Measurements from ENCODE around the gene AKAP14.

GRCh38 chrX:119878740-119879139, 17.0 kb upstream of the AKAP14 start:
- TF ChIP-seq CTCF (conservative IDR thresholded peaks at IDR 0.05; ENCODE audit: low read depth in 2 of 2) (no peak), NANOG (IDR thresholded peaks at IDR 0.05; ENCODE audit: borderline replicate concordance) (no peak), JUNB (IDR thresholded peaks at IDR 0.05; ENCODE audit: unreplicated experiment) (no peak), ZNF462 (CRISPR knock-in tag; IDR thresholded peaks at IDR 0.05) (no peak), REST (IDR thresholded peaks at IDR 0.05; ENCODE audit: unreplicated experiment) (no peak), STAT1 (IDR thresholded peaks at IDR 0.05; ENCODE audit: unreplicated experiment) (no peak), POLR2AphosphoS5 (IDR thresholded peaks at IDR 0.05; ENCODE audit: low read depth) (no peak), EZH2 (IDR thresholded peaks at IDR 0.05; ENCODE audit: low read depth, unreplicated experiment) (no peak), CREB1 (CRISPR knock-in tag; IDR thresholded peaks at IDR 0.05; ENCODE audit: low read depth) (no peak), EZH2phosphoT487 (IDR thresholded peaks at IDR 0.05; ENCODE audit: unreplicated experiment) (no peak), ZNF114 (CRISPR knock-in tag; IDR thresholded peaks at IDR 0.05) (no peak), ETS1 (IDR thresholded peaks at IDR 0.05) (no peak), ZNF331 (CRISPR knock-in tag; IDR thresholded peaks at IDR 0.05; ENCODE audit: low read depth) (no peak)
